SK-N-MC (cell line): Measurements from ENCODE around the gene GARIN5A.

ENCODE experiments used
- DNase-seq: peaks from one replicate; pipeline ENCODE4 v3.0.0-alpha.2; 2011; ENCODE audit warnings: low read depth, low spot score
- H3K27ac ChIP-seq: fragments of 200-600 bp; sonication (generic); 2 replicates; pipeline ENCODE4 v1.5.1; 2016; ENCODE audit warnings: mixed run types
- H3K36me3 ChIP-seq: fragments of 200-600 bp; sonication (generic); 2 replicates; pipeline ENCODE4 v1.6.1; 2017; ENCODE audit warnings: antibody characterized with exemption, low read length, mixed read lengths; ENCODE audit not compliant: insufficient read depth
- H3K4me3 ChIP-seq: fragments of 200-600 bp; sonication (generic); 2 replicates; pipeline ENCODE4 v1.5.1; 2016
- H3K9ac ChIP-seq: fragments of 200-600 bp; sonication (generic); 2 replicates; pipeline ENCODE4 v1.8.0; 2017; ENCODE audit warnings: mixed run types, mixed read lengths; ENCODE audit not compliant: insufficient read length
- H3K9me3 ChIP-seq: fragments of 200-600 bp; sonication (generic); 2 replicates; pipeline ENCODE4 v1.6.1; 2017; ENCODE audit warnings: low read depth, mild to moderate bottlenecking, antibody characterized with exemption, low read length, moderate library complexity, mixed read lengths
- EZH2 ChIP-seq: fragments of 200-600 bp; sonication (generic); IDR thresholded peaks from one replicate; pipeline ENCODE4 v1.6.1; 2017; ENCODE audit warnings: antibody characterized with exemption
- FOXP2 ChIP-seq: optimal IDR thresholded peaks from 2 replicates; pipeline ENCODE3; 2011; ENCODE audit warnings: mild to moderate bottlenecking, moderate library complexity; ENCODE audit not compliant: insufficient read depth; ENCODE audit errors: extremely low read length, control extremely low read depth
- POLR2AphosphoS5 ChIP-seq: IDR thresholded peaks from 2 replicates; pipeline ENCODE4 v1.6.1; 2012; ENCODE audit warnings: mild to moderate bottlenecking, low read depth, low read length, borderline replicate concordance

The GARIN5A gene

GRCh38 chr19:50465000-50465399, 11.6 kb downstream of the GARIN5A start:
- Histone ChIP-seq H3K4me3 (no peak overlapping the region), H3K9me3 (no peaks in the 10 kb centered on the region), H3K27ac (no peak overlapping the region), H3K9ac (no peak overlapping the region), H3K36me3 (no peaks in the 10 kb centered on the region)
- DNase-seq: no peak
- TF ChIP-seq FOXP2 (no peak), EZH2 (no peak), POLR2AphosphoS5 (no peak)

GRCh38 chr19:50464348-50464747, 12.3 kb downstream of the GARIN5A start:
- Histone ChIP-seq H3K9ac (no peak overlapping the region), H3K4me3 (no peak overlapping the region), H3K36me3 (no peaks in the 10 kb centered on the region), H3K9me3 (no peaks in the 10 kb centered on the region), H3K27ac (no peak overlapping the region)
- TF ChIP-seq FOXP2 (no peak), POLR2AphosphoS5 (no peak), EZH2 (no peak)
- DNase-seq: no peak

- H3K9ac ChIP-seq: no peak overlapping the region
- no peak for DNase-seq
- H3K36me3 ChIP-seq: no peaks in the 10 kb centered on the region
- H3K4me3 ChIP-seq: no peak overlapping the region
- TF ChIP-seq FOXP2: no peak
- TF ChIP-seq EZH2: no peak
- TF ChIP-seq POLR2AphosphoS5: no peak
- no peak overlapping the region for H3K27ac ChIP-seq
- no peaks in the 10 kb centered on the region for H3K9me3 ChIP-seq
Measured at GRCh38 chr19:50462970-50463369, 13.7 kb downstream of the GARIN5A start.

- Histone ChIP-seq H3K4me3 (no peak overlapping the region), H3K36me3 (no peaks in the 10 kb centered on the region), H3K27ac (no peak overlapping the region), H3K9me3 (no peaks in the 10 kb centered on the region), H3K9ac (no peak overlapping the region)
- no peak for DNase-seq
- TF ChIP-seq EZH2: no peak
- no peak for TF ChIP-seq POLR2AphosphoS5
- no peak for TF ChIP-seq FOXP2
Measured at GRCh38 chr19:50461066-50461875, 15.4 kb downstream of the GARIN5A start.

- no peak for DNase-seq
Measured at GRCh38 chr19:50460161-50460765, 16.4 kb downstream of the GARIN5A start.

GRCh38 chr19:50459638-50460037, 17.0 kb downstream of the GARIN5A start:
- H3K9ac ChIP-seq: no peak overlapping the region
- no peaks in the 10 kb centered on the region for H3K36me3 ChIP-seq
- H3K9me3 ChIP-seq: no peaks in the 10 kb centered on the region
- TF ChIP-seq FOXP2 (no peak), POLR2AphosphoS5 (no peak), EZH2 (no peak)
- DNase-seq: no peak
- no peak overlapping the region for H3K27ac ChIP-seq
- H3K4me3 ChIP-seq: no peak overlapping the region

More at GRCh38 chr19:50460161-50460765, 16.4 kb downstream of the GARIN5A start:
- no peak for TF ChIP-seq FOXP2
- no peak for TF ChIP-seq EZH2
- TF ChIP-seq POLR2AphosphoS5: no peak
- Histone ChIP-seq H3K36me3 (no peaks in the 10 kb centered on the region), H3K9me3 (no peaks in the 10 kb centered on the region), H3K27ac (no peak overlapping the region), H3K9ac (no peak overlapping the region), H3K4me3 (no peak overlapping the region)

GRCh38 chr19:50459067-50459456, 17.6 kb downstream of the GARIN5A start:
- H3K9me3 ChIP-seq: no peaks in the 10 kb centered on the region
- no peaks in the 10 kb centered on the region for H3K36me3 ChIP-seq
- no peak for TF ChIP-seq FOXP2
- no peak for TF ChIP-seq EZH2
- no peak for TF ChIP-seq POLR2AphosphoS5
- DNase-seq: no peak
- no peak overlapping the region for H3K27ac ChIP-seq
- H3K4me3 ChIP-seq: no peak overlapping the region
- no peak overlapping the region for H3K9ac ChIP-seq

GRCh38 chr19:50458396-50459066, 18.1 kb downstream of the GARIN5A start:
- H3K27ac ChIP-seq: no peak overlapping the region
- no peak overlapping the region for H3K9ac ChIP-seq
- DNase-seq: no peak
- no peaks in the 10 kb centered on the region for H3K36me3 ChIP-seq
- H3K9me3 ChIP-seq: no peaks in the 10 kb centered on the region
- TF ChIP-seq FOXP2 (no peak), POLR2AphosphoS5 (no peak), EZH2 (no peak)
- H3K4me3 ChIP-seq: no peak overlapping the region
